Ureter (tissue), 1 donor: ENCODE results near the gene NSD1. TPM values are rescaled to one million over a fixed set of nuclear protein-coding genes. Genes with fewer than 3 reads are reported as not detected.

ENCODE experiments used
- DNase-seq: peaks from one replicate; pipeline ENCODE4 v3.0.0-alpha.2; 2020; ENCODE audit warnings: low spot score
- total RNA-seq: library from RNA; stranded (reverse); gene quantifications from one replicate; pipeline ENCODE4 v1.2.4, GENCODE V29; 2023
- donor health status: DM: yes; HTN: yes; CAD: no.

Gene NSD1, protein sequence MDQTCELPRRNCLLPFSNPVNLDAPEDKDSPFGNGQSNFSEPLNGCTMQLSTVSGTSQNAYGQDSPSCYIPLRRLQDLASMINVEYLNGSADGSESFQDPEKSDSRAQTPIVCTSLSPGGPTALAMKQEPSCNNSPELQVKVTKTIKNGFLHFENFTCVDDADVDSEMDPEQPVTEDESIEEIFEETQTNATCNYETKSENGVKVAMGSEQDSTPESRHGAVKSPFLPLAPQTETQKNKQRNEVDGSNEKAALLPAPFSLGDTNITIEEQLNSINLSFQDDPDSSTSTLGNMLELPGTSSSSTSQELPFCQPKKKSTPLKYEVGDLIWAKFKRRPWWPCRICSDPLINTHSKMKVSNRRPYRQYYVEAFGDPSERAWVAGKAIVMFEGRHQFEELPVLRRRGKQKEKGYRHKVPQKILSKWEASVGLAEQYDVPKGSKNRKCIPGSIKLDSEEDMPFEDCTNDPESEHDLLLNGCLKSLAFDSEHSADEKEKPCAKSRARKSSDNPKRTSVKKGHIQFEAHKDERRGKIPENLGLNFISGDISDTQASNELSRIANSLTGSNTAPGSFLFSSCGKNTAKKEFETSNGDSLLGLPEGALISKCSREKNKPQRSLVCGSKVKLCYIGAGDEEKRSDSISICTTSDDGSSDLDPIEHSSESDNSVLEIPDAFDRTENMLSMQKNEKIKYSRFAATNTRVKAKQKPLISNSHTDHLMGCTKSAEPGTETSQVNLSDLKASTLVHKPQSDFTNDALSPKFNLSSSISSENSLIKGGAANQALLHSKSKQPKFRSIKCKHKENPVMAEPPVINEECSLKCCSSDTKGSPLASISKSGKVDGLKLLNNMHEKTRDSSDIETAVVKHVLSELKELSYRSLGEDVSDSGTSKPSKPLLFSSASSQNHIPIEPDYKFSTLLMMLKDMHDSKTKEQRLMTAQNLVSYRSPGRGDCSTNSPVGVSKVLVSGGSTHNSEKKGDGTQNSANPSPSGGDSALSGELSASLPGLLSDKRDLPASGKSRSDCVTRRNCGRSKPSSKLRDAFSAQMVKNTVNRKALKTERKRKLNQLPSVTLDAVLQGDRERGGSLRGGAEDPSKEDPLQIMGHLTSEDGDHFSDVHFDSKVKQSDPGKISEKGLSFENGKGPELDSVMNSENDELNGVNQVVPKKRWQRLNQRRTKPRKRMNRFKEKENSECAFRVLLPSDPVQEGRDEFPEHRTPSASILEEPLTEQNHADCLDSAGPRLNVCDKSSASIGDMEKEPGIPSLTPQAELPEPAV (N-terminal part only)
- total RNA-seq: 118 TPM

DNA sequence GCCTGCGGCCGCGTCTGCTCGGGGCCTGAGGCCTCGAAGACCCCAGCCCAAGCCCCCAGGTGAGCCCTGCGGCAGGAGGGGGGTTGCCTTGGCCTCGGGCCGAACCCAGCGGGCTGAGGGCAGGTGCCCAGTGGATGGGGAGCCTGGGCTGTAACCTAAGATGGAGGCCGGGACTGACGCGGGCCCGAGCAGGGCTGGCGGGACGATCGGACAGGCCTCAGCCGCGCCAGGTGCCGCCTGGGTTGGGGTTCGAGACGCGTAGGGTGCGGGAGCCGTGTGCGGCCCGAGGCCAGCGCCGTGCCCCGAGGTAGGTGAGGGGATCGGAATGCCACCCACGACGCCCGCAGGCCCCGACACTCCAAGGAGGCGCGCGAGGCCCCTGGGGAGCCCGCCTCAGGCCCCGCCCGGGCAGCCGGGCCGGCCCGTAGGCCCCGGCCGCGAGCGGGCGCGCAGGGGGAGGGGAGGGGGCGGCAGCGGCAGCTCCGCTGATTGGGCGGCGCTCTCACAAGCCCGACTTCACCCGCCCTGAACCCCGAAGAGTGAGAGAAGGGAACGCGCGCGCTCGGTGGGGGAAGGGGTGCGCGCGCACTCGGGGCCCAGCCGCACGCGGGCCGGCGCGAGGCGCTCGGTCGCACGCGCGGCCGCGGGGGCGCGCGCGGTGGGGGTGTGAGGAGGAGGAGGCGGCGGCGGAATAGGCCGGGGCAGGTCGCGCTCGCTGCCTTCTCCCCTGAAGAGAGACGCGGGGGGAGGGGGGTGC lies at the start of gene NSD1:
TSS of gene NSD1 (plus strand) at position 678 of the 757 bp plus-strand sequence. CDS start 1,331 bp downstream, outside the sequence.
- peak; percentile 94 for DNase-seq

DNA sequence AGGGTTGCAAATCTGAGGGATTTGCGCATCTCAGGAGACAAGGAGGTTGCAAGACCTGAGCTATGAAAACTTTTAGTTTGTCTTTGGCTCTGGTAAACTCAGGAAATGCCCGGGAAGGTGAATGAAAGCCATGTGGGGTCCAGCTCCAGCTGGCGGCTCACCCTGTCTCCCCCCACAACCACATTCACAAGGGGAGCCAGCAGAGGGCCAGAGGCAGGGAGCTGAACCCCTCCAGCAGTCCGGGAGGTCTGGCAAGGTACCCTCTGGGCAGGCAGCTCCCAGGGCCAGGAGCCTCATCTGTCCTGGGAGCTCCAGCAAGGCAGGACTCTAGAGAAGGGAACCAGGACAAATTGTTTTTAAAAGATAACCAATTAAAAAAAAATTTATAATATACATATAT lies 49.4 kb upstream of the NSD1 start:
- no peak for DNase-seq

DNA sequence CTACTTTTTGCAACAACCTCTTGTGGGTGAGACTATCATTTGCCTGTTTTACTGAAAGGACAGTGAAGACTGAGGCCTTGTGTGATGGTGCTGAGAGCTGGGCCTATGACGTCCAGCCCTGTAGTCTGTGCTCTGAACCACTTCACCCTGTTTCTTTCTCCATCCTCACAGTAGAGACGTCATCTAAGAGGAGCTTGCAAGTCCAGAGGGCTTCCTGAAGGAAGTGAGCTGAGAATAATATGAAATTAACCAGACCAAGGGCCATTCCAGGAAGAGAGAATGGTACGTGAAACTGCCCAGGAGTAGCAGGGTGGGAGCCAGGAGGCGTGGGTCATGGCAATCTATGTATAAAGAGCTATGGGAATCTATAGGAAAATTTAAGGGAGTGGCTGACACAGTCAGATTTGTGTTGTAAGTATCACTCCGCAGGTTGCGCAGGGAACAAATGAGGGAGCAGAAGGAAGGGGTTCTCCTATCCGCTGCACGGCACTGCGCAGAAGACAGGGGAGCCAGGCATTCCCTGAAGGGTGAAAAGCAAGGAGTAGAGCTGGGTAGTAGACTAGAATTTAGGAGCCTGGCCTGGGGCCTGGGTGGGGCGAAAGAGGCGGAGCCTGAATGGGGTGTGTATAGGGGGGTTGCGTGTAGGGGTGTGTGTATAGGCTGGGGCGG lies 47.5 kb upstream of the NSD1 start:
- DNase-seq: no peak

DNA sequence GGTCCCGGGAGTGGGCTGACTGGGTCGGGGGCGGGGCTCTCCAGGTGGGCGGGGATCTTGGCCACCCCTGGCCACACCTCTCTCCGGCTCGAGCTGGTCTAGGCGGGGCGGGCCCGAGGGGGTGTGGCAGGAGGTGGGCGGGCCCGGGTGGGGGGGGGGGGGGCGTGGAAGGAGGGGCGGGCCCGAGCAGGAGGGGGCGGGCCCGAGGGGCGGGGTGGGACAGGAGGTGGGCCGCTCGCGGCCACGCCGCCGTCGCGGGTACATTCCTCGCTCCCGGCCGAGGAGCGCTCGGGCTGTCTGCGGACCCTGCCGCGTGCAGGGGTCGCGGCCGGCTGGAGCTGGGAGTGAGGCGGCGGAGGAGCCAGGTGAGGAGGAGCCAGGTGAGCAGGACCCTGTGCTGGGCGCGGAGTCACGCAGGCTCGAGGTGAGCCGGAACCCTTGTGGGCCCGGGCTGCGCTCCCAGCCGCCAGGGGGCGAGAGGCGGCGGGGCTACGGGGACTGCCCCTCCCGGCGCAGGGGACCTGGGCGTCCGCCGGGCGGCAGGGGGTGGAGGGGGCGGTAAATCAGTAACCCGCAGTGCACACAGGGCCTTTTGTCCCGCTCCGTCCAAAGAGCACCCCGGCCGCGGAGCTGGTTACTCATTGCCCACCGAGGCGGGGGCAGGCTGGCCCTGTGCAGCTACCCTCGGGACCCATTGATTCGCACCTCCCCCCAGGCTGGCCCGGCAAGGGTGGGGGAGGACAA lies 46.7 kb upstream of the NSD1 start, which contains the start of gene FGFR4:
TSS of gene FGFR4 (plus strand) at position 262 of the 744 bp plus-strand sequence. CDS start 2,688 bp downstream, outside the sequence.
- peak; percentile 67 for DNase-seq

DNA sequence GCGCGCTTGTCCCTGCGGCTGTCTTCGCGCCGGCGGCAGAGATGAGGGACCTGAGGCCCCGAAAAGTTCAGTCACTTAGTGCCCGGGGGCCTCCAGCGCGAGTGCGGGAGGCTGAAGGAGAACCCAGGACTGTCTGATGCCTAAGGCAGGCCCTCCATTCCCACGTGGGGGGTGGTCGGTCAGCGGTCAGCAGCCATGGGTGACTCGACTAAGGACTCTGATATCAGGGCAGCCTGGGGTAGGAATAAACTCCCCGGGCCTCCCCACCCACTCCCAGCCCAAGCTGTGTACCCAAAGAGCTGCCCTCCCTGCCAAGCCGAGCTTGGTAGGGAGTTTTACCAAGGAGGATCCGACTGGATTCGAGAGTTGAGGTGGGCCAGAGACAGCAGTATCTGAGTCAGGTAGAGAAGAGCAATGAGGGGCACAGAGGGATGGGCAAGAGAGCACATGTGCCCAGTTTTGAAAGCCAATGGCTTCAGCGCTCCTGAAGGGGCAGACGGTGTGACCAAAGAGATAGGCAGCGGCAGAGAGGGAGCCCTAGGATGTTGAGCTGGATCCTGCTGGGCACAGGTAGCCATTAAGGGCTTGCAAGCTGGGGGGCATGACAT lies 46.1 kb upstream of the NSD1 start:
- DNase-seq: no peak

DNA sequence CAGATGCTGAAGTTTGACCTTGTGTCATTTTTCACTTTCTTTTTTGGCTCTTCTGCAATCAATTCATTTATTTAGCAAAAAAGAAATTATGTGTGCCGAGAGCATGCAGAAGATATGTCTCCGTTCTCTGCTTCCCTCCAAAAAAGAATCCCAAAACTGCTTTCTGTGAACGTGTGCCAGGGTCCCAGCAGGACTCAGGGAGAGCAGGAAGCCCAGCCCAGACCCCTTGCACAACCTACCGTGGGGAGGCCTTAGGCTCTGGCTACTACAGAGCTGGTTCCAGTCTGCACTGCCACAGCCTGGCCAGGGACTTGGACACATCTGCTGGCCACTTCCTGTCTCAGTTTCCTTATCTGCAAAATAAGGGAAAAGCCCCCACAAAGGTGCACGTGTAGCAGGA lies 44.4 kb upstream of the NSD1 start:
- no peak for DNase-seq

DNA sequence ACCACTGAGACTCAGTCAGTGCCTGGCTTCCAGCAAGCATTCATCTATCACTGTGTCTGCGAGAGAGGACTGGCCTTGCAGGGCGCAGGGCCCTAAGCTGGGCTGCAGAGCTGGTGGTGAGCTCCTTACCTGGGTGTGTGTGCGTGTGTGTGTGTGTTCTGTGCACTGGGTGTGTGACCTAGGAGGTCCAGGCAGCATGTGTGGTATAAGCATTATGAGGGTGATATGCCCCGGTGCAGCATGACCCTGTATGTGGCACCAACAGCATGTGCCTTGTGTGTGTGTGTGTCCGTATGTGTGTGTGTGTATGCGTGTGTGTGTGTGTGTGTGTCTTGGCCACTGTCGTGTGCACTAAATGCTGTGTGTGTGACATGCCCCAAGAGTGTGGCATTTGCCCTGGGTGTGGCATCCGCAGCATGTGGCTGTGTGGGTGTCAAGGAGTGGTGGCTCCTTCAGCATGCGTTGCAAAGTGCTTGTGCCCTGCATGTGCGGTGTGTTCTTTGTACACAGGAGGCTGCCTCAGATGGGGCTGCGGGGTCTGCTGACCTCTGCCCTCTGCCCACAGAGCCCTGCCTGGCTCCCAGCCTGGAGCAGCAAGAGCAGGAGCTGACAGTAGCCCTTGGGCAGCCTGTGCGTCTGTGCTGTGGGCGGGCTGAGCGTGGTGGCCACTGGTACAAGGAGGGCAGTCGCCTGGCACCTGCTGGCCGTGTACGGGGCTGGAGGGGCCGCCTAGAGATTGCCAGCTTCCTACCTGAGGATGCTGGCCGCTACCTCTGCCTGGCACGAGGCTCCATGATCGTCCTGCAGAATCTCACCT lies 43.5 kb upstream of the NSD1 start:
- DNase-seq: no peak

DNA sequence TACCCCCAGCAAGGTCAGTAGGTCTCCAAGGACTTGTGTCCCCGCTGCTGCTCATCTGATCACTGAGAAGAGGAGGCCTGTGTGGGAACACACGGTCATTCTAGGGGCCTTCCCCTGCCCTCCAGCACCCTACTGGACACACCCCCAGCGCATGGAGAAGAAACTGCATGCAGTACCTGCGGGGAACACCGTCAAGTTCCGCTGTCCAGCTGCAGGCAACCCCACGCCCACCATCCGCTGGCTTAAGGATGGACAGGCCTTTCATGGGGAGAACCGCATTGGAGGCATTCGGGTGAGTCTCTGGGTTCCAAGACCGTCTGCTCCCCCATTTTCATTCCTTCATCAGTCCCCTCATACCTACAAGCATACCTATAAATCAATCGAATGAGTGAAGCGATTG lies 42.8 kb upstream of the NSD1 start:
- no peak for DNase-seq

DNA sequence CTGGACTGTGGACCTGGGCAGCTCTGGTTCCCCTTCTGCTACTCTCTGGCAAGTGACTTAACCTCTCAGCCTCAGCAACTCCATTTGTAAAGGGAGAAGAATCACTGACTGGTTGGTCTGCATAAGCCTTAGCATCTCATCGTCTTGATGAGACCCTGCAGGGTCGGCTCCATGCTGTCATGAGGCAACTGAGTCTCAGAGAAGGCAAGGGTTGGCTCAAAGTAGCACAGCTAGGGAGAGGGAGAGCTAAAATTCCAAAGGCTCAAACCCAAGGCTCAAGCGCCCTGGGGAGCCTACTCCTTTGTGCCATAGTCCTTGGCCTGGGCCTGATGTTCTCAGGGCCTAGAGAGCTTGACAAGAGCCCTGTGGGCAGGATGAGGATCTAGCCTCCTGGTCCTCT lies 42.3 kb upstream of the NSD1 start:
- DNase-seq: no peak

DNA sequence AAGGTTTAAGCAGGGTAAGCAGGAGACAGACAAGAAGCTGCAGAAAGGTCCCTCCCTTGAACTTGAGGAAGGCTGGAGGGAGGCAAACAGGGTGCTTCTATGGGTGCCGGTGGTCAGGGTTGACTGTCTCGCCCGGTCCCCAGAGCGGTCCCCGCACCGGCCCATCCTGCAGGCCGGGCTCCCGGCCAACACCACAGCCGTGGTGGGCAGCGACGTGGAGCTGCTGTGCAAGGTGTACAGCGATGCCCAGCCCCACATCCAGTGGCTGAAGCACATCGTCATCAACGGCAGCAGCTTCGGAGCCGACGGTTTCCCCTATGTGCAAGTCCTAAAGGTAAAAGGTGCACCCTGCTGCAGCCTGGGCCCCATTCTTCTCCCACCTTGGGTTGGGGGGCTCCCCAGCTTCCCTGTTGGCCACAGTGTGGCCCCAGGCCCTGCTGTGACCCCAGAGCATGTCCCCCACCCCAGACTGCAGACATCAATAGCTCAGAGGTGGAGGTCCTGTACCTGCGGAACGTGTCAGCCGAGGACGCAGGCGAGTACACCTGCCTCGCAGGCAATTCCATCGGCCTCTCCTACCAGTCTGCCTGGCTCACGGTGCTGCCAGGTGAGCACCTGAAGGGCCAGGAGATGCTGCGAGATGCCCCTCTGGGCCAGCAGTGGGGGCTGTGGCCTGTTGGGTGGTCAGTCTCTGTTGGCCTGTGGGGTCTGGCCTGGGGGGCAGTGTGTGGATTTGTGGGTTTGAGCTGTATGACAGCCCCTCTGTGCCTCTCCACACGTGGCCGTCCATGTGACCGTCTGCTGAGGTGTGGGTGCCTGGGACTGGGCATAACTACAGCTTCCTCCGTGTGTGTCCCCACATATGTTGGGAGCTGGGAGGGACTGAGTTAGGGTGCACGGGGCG lies 41.1 kb upstream of the NSD1 start:
- DNase-seq: no peak

DNA sequence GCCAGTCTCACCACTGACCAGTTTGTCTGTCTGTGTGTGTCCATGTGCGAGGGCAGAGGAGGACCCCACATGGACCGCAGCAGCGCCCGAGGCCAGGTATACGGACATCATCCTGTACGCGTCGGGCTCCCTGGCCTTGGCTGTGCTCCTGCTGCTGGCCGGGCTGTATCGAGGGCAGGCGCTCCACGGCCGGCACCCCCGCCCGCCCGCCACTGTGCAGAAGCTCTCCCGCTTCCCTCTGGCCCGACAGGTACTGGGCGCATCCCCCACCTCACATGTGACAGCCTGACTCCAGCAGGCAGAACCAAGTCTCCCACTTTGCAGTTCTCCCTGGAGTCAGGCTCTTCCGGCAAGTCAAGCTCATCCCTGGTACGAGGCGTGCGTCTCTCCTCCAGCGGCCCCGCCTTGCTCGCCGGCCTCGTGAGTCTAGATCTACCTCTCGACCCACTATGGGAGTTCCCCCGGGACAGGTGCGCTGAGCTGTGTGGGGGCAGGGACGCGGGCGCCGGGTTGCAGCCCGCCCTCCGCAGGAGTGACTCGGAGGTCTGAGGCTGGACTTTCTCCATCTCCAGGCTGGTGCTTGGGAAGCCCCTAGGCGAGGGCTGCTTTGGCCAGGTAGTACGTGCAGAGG lies 40.4 kb upstream of the NSD1 start:
- DNase-seq: no peak

DNA sequence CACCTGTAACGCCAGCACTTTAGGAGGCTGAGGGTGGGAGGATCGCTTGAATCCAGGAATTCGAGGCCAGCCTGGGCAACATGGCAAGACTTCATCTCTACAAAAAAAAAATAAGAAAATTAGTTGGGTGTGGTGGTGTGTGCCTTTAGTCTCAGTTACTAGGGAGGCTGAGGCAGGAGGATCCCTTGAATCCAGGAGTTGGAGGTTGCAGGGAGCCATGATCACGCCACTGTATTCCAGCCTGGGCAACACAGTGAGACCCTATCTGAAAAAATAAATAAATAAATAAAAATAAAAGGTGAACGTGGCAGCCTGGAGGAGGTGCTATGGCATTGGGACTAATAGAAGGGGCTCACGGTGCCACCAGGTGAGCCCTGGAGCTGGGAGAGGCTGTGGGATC lies 39.8 kb upstream of the NSD1 start:
- no peak for DNase-seq

DNA sequence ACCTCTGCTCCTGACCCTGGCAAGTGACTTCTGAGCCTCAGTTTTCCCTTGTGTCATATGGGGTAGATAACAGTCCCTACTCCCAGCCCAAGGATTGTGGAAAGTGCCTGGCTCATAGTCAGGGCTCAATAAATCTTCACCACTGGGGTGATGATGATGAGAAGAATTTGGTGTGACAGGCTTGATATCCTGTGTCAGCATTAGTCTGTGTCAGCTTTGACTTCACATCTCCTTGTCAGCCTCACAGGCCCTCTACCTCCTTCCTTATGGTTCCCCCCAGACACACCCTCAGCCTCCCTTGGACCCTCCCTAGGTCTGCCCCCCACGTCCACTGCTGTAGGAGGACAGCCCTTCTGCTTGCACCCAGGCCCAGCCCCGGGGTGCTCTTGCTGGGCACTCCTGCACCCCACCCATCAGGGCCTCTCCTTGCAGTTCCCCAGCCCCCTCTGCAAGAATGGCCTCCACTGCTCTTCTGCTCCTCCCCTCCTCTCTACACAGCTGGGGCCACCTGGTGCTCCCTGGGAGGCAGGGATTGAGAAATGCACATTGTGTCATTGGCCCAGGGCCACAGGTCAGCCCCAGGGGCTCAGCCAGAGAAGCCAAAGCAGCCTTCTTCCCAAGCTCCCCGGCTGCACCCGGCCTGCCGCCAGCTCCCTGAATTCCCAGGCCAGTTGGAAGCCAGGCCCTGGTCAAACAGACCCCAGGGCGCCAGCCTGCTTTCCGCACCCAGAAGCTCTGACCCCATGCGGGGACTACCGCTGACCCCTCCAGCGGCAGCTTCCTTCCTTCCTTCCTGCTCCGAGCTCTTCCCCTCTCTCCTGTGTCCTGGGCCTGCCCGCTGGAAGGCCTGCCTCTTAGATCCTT lies 39.1 kb upstream of the NSD1 start:
- DNase-seq: peak; percentile 75

DNA sequence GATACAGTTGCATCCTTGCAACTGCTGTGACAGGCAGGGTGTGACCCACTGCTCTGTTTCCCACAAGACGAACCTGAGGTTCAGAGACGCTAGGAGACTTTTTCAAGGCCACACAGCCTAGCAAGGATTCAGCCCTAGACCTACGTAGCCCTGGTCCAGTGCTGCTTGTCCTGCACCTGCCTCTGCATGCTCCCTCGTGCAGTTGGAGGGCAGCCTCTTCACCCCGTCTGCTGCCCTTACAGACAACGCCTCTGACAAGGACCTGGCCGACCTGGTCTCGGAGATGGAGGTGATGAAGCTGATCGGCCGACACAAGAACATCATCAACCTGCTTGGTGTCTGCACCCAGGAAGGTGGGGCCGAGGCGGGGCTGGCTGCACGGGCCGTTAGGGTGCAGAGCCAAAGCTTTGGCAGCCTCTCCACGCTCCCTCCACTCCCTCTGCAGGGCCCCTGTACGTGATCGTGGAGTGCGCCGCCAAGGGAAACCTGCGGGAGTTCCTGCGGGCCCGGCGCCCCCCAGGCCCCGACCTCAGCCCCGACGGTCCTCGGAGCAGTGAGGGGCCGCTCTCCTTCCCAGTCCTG lies 38.4 kb upstream of the NSD1 start:
- DNase-seq: no peak

DNA sequence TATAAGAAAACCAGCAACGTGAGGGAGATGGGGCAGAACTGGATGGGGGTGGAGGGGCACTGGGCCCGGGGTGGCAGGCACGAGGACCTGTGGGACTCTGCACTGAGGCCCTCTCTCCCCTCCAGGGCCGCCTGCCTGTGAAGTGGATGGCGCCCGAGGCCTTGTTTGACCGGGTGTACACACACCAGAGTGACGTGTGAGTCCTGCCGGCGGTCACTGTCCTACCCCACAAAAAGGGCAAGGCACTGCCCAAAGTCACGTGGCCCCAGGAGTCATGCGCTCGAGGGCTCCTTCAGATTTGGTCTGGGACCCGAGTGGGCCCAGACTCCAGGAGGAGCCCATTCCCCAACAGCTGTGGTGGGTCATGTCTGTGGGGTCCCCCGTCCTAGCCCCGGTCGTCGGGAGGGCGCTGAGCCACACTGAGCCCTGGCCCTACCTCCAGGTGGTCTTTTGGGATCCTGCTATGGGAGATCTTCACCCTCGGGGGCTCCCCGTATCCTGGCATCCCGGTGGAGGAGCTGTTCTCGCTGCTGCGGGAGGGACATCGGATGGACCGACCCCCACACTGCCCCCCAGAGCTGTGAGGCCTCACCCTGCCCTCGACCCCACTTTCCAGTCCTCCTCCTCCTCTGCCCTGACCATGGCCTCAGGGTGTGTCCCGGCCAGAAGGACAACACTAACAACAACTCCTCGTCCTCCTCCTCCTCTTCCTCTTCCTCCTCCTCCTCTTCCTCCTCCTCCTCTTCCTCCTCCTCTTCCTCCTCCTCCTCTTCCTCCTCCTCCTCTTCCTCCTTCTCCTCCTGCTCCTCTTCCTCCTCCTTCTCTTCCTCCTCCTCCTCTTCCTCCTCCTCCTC lies 37.2 kb upstream of the NSD1 start:
- no peak for DNase-seq
